GM13976 (cell line): ENCODE data around the gene ALOX12B.

Source experiments
- DNase-seq: peaks from one replicate; pipeline ENCODE4 v3.0.0; 2012; ENCODE audit warnings: low spot score
- in situ Hi-C: fragments of 300-500 bp; cut with MboI; formaldehyde crosslinking; loops from one replicate; pipeline ENCODE4 v1.12.0; 2022; ENCODE audit warnings: low sequenced_read_pairs, mixed read lengths, inconsistent platforms; ENCODE audit not compliant: unreplicated experiment
- TF ChIP-seq, protein P1 (sequence below): IDR thresholded peaks from 2 replicates; pipeline ENCODE4 v1.5.1; 2012; ENCODE audit warnings: borderline replicate concordance, mild to moderate bottlenecking; ENCODE audit not compliant: insufficient read depth; ENCODE audit errors: extremely low read depth, missing control alignments, control extremely low read depth

Gene ALOX12B

DNA sequence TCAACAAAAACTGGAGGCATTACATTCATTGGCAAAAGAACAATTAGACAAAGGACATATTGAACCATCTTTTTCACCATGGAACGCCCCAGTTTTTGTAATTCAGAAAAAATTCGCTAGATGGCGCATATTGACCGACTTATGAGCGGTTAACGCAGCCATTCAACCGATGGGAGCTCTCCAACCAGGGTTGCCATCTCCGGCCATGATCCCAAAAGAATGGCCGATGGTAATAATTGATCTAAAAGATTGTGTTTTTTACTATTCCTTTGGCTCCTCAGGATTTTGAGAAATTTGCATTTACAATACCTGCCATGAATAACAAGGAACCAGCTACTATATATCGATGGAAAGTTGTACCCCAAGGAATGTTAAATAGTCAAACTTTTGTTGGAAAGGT, 27.2 kb downstream of the ALOX12B start:
- TF ChIP-seq, protein P1, sequence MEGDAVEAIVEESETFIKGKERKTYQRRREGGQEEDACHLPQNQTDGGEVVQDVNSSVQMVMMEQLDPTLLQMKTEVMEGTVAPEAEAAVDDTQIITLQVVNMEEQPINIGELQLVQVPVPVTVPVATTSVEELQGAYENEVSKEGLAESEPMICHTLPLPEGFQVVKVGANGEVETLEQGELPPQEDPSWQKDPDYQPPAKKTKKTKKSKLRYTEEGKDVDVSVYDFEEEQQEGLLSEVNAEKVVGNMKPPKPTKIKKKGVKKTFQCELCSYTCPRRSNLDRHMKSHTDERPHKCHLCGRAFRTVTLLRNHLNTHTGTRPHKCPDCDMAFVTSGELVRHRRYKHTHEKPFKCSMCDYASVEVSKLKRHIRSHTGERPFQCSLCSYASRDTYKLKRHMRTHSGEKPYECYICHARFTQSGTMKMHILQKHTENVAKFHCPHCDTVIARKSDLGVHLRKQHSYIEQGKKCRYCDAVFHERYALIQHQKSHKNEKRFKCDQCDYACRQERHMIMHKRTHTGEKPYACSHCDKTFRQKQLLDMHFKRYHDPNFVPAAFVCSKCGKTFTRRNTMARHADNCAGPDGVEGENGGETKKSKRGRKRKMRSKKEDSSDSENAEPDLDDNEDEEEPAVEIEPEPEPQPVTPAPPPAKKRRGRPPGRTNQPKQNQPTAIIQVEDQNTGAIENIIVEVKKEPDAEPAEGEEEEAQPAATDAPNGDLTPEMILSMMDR: peak; percentile 52
- in situ Hi-C loops: no loop called here
- peak; percentile 69 for DNase-seq

DNA sequence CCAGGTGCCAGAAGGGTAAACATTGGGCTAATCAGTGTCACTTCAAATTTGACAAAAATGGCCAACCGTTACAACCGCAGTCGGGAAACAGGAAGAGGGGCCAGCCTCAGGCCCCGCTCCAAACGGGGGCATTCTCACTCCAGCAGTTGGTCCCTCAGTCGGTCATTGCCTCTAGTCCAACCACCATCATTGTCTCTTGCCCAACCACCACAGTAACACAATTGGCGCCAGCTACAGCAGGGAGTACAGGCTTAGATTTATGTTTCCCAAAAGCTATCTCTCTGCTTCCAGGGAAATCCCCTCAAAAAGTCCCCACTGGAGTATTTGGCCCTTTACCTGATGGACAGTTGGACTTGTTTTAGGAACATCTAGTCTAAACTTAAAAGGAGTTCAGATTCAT, 28.4 kb downstream of the ALOX12B start:
- TF ChIP-seq, protein P1: no peak
- DNase-seq: no peak
- in situ Hi-C loops: loop anchor here (10.0 kb wide), 1 partner anchor 314 kb away; no protein-coding TSS in a partner anchor

DNA sequence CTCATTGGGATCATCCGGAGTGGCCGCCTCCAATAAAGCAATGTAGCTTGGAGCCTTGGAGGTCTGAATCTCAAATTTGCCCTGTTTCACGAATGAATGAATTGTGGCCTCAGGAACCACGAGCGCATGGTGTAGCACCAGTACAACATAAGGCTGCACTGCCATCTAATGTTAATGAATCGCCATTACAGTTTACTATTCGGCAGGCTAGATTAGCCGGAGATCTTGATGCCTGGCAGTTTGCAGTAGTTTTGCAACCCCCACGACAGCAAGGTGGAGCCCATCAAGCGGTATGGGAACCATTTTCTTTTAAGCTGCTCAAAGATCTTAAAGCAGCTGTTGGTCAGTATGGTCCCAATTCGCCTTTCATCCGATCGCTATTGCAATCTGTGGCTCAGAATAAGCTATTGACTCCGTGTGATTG, 29.8 kb downstream of the ALOX12B start:
- DNase-seq: peak; percentile 79
- in situ Hi-C loops: loop anchor here (10.0 kb wide), 1 partner anchor 313 kb away; no protein-coding TSS in a partner anchor
- TF ChIP-seq, protein P1: peak; percentile 79

DNA sequence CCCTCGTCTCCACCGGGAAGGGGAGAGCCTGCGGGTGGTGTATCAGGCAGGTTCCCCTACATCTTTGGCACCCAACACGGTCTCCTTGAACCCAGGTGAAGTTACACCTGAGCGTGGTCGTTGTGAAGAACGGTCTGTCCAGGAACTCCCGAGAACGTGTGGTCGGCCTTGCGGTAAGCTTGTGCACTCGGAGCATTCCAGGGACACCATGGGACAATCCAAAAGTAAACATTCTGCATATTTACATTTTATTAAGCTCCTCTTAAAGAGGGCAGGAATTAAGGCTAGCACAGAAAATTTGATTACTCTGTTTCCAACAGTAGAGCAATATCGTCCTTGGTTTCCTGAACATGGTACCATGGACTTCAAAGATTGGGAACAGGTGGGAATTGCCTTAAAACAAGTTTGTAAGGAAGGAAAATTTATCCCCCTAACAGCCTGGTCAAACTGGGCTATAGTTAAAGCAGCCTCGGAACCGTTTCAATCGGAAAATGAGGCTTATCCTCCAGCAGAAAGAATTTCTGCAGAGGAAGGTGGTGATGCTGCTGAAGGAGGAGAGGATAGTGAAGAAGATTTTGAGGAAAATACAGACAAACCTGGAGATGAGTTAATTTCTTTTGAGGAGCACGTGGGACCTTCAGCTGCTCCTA, 30.4 kb downstream of the ALOX12B start:
- no peak for DNase-seq
- TF ChIP-seq, protein P1: no peak
- in situ Hi-C loops: loop anchor here (10.0 kb wide), 1 partner anchor 312 kb away; no protein-coding TSS in a partner anchor

DNA sequence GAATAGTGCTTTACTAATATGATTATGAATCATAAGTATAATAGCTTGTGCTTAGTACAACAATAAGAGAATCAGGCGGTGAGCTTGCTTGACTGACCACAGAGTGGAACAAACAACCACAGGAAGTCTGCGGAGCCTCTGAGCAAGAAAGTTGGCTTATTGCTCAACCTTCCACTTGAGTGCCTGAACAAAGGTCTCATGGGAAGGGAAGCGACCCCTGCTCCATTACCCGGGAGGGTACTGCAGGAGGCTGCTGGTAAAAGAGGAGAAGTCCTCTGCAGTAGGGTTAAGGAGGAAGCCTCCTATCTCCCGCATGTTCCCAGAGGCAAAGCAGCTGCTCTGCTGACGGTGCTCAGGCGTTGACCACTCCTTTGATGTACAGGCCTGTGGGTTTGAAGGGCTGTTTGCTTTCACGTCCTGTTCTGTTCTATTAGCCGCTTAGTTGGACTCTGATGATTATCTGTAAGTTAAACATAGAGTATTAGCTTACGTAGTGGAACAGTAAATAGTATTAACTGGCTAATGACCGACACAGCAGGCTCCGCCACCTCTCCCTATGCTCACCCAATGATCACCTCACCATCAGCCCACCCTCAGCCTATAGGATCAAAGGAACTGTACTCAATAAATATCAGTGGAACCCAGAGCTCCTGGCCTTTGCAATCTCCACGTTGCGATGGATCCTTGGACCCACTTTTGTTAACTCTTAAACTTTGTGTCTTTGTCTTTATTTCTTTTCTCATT, 31.1 kb downstream of the ALOX12B start:
- DNase-seq: peak; percentile 61
- TF ChIP-seq, protein P1: no peak
- in situ Hi-C loops: loop anchor here (10.0 kb wide), 1 partner anchor 312 kb away; no protein-coding TSS in a partner anchor

DNA sequence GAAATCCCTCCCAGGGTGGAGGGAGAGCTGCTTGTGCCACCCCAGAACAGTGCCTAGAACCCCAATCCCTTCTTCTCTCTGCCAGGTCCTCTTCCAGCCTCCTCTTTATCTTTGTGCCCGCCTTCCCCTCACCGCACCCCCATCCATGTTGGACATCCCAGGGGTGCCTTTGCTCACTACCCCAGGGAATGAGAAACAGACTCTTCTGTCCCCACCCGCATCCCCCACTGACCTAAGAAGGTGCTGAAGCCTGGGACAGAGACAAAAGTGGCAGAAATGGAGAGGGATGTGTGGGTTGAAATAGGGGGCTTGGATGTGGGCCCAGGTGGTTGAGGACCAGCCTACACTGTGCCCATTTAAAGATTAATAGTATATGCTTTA, 31.7 kb downstream of the ALOX12B start:
- in situ Hi-C loops: loop anchor here (10.0 kb wide), 1 partner anchor 311 kb away; no protein-coding TSS in a partner anchor

More for the DNA sequence above, 31.7 kb downstream of the ALOX12B start:
- DNase-seq: no peak
- TF ChIP-seq, protein P1: no peak
